Activated CD8-positive, alpha-beta memory T cell treated with anti-CD3 and anti-CD28 coated beads for 24 hours (primary cell): ENCODE measurements around the gene NUDT17.

ENCODE experiments used
- DNase-seq: peaks from one replicate; pipeline ENCODE4 v3.0.0-alpha.2; 2020

The NUDT17 gene

GRCh38 chr1:145891587-145892485 is 46.4 kb downstream of the NUDT17 start:
- peak; percentile 81 for DNase-seq

- DNase-seq, result no peak
These were observed 47.2 kb downstream of the NUDT17 start for GRCh38 chr1:145892486-145893087.

GRCh38 chr1:145893306-145894055 is 48.1 kb downstream of the NUDT17 start:
- DNase-seq, result no peak

GRCh38 chr1:145895471-145895870 is 50.0 kb downstream of the NUDT17 start:
- DNase-seq, result no peak

- DNase-seq, result no peak
These were observed 52.5 kb downstream of the NUDT17 start for GRCh38 chr1:145897969-145898368.
